ENCODE data around the gene IFT25.
A peak's percentile ranks its signal among the peaks of the same experiment; 100 is the strongest.
"Not testable (repeated sequence)": the region's sequence is repeated elsewhere in the genome, so short reads cannot be mapped to it uniquely, and the experiment has no call there.

IFT25 gene

GRCh38 chr1:53891018-53891417 lies 54.5 kb downstream of the IFT25 start:
- no peak for DNase-seq
- Mint-ChIP-seq H3K27me3 (peaks cover 9% of the 10 kb centered on the region), H3K27ac (no peak overlapping the region), H3K4me1 (peaks cover 45% of the 10 kb centered on the region), H3K9me3 (no peaks in the 10 kb centered on the region), H3K4me3 (no peak overlapping the region)
- ATAC-seq: no peak

DNA sequence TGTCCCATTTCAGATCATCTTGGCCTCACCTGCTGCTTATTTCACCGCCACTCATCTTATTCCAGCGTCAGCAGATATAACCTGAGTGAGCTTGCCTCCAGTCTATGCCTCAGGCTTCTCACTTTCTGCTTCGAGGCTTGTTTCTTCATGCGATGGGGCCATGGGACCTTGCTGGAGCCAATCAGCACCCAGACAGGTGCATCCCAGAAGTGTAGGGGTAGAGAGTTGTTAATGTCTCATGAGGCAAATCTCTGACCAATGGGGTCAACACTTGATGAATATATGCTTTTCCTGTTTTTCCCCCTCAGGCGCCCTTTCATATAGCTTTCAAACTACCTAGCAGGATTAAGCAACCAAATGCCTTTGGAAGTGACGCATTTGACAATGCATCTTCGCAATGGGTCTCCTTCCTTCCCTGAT lies 55.0 kb downstream of the IFT25 start:
- Mint-ChIP-seq H3K4me1 (peaks cover 45% of the 10 kb centered on the region), H3K9me3 (no peaks in the 10 kb centered on the region), H3K27me3 (peaks cover 4% of the 10 kb centered on the region), H3K27ac (peak overlapping the region; percentile 88 to 99), H3K4me3 (peak overlapping the region; percentile 96 to 98)
- ATAC-seq: peak; percentile 2
- DNase-seq: no peak

- peak; percentile 90 for ATAC-seq
- Mint-ChIP-seq H3K27ac (peak within 1 kb of the TSS; percentile 99), H3K27me3 (no peaks in the 10 kb centered on the region), H3K4me1 (peaks cover 53% of the 10 kb centered on the region), H3K9me3 (no peaks in the 10 kb centered on the region), H3K4me3 (peak within 1 kb of the TSS; percentile 96 to 98)
- DNase-seq: peak; percentile 80 to 88
Measured at GRCh38 chr1:53889304-53890298, 55.9 kb downstream of the IFT25 start, which contains the start of gene YIPF1. Gene YIPF1, minus strand, starts transcription at chr1:53889797. Its CDS starts 860 bp downstream, at chr1:53888937.

DNA sequence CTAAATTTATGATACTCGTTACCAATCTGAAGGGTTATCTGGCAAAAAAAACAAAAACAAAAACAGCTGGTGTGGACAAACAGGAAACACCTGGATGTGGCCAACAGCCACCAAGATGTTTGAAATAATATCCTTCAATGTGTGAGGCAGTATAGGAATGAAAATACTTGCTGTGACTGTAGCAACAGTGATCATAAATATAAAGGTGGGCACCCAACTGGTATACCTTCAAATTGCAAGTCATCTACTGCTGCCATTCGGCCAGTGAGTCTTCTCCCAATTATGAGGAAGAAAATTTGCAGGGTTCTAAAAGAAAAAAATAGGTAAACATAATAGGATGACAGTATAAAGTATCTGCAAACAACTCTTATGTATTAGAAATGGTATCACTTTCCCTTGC lies 56.8 kb downstream of the IFT25 start:
- Mint-ChIP-seq H3K9me3 (no peaks in the 10 kb centered on the region), H3K4me3 (peak overlapping the region; percentile 96 to 98), H3K27ac (peak overlapping the region; percentile 99), H3K4me1 (peaks cover 48% of the 10 kb centered on the region), H3K27me3 (no peaks in the 10 kb centered on the region)
- ATAC-seq: no peak
- no peak for DNase-seq

- peaks cover 14% of the 10 kb centered on the region for H3K4me1 Mint-ChIP-seq
- ATAC-seq: not testable (repeated sequence)
Measured at GRCh38 chr1:53883600-53883999, 61.9 kb downstream of the IFT25 start.

DNA sequence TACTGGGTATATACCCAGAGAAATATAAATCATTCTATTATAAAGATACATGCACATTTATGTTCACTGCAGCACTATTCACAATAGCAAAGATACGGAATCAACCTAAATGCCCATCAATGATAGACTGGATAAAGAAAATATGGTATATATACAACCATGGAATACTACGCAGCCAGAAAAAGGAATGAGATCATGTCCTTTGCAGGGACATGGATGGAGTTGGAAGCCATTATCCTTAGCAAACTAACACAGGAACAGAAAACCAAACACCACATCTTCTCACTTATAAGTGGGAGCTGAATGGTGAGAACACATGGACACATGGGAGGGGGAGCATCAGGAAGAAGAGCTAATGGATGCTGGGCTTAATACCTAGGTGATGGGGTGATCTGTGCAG lies 63.6 kb downstream of the IFT25 start:
- DNase-seq, H3K9me3 Mint-ChIP-seq, ATAC-seq, H3K27me3 Mint-ChIP-seq, H3K27ac Mint-ChIP-seq, H3K4me3 Mint-ChIP-seq, H3K4me1 Mint-ChIP-seq: not testable (repeated sequence)

More at GRCh38 chr1:53883600-53883999, 61.9 kb downstream of the IFT25 start:
- not testable (repeated sequence) for DNase-seq, H3K27ac Mint-ChIP-seq, H3K9me3 Mint-ChIP-seq, H3K4me3 Mint-ChIP-seq, H3K27me3 Mint-ChIP-seq

- Mint-ChIP-seq H3K27ac (no peak overlapping the region), H3K9me3 (no peaks in the 10 kb centered on the region), H3K27me3 (no peaks in the 10 kb centered on the region), H3K4me3 (no peak overlapping the region), H3K4me1 (no peaks in the 10 kb centered on the region)
- ATAC-seq: no peak
- DNase-seq: no peak
Measured at GRCh38 chr1:53878492-53879105, 66.9 kb downstream of the IFT25 start.

DNA sequence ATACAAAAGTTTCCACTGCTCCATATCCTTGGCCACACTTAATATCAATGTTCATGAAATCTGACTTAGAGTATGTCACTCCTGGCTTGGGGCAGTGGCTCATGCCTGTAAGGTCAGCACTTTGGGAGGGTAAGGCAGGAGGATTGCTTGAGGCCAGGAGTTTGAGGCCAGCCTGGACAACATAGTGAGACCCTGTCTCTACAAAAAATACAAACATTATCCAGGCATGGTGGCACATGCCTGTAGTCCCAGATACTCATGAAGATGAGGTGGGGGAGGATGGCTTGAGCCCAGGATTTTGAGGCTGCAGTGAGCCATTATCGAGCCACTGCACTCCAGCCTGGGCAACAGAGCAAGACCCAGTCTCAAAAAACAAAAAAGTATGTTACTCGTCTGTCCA lies 70.3 kb downstream of the IFT25 start:
- H3K9me3 Mint-ChIP-seq, H3K27ac Mint-ChIP-seq, H3K4me1 Mint-ChIP-seq, DNase-seq, H3K4me3 Mint-ChIP-seq, H3K27me3 Mint-ChIP-seq, ATAC-seq: not testable (repeated sequence)

DNA sequence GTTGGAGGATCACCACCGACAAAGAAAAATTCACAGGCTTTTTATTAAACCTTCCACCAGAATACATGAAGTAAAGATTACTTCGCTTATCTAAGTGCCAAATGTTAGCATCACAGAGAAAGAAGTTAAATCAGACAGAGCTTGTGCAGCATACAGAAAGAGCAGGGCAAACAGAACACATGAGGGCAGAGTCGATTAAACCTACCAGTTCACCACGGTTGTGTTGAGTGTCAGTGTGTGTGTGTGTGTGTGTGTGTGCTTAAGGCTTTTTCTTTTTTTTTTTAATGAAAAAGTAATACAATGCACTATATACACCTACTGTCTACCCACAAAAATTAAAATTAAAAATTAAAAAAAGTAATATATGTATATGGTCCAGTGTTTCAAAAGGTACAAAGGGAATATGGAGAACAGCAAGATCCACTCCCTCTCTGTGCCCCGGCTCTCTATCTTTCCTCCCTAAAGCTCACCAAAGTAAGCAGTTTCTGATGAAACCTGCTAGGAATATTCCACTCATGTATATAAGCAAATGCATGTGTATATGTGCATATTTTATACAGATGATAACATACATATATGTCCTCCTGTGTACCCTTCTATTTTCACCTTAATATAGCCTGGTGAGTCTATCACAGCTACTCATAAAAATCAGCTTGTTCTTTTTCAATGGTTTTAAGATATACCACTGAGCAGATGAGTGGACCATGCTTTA lies 73.6 kb downstream of the IFT25 start:
- no peak for ATAC-seq
- DNase-seq: no peak
- H3K4me3 Mint-ChIP-seq: no peak overlapping the region
- H3K27ac Mint-ChIP-seq: no peak overlapping the region
- H3K4me1 Mint-ChIP-seq: no peaks in the 10 kb centered on the region
- H3K27me3 Mint-ChIP-seq: no peaks in the 10 kb centered on the region
- no peaks in the 10 kb centered on the region for H3K9me3 Mint-ChIP-seq
